AG04450 (cell line): Measurements from ENCODE around the gene PPP1R14C. TPM values are rescaled to one million over a fixed set of nuclear protein-coding genes. Genes with fewer than 3 reads are reported as not detected.

ENCODE experiments used
- CTCF ChIA-PET: fragments of 300-600, 350-600 bp; formaldehyde crosslinking; extraction: SDS; loops from one replicate; lab custom pipeline; 2022; ENCODE audit warnings: antibody characterized with exemption, inconsistent platforms; lab: Charles Lee
- POLR2A ChIA-PET: fragments of 350-600 bp; formaldehyde crosslinking; extraction: SDS; loops from one replicate; lab custom pipeline; 2021; ENCODE audit warnings: antibody characterized with exemption, inconsistent platforms; lab: Yijun Ruan, JAX
- DNase-seq: peaks from one replicate; pipeline ENCODE4 v3.0.0-alpha.2; 2011; ENCODE audit warnings: low read depth, low spot score
- H3K27ac ChIP-seq: one replicate; pipeline ENCODE4 v1.5.1; 2012; ENCODE audit warnings: low read depth, low read length, control low read depth
- H3K27me3 ChIP-seq: one replicate; pipeline ENCODE4 v1.6.0; 2012; ENCODE audit warnings: low read length; ENCODE audit not compliant: control insufficient read depth, insufficient read depth
- H3K4me3 ChIP-seq: 2 replicates; pipeline ENCODE4 v1.5.1; 2011; ENCODE audit warnings: mild to moderate bottlenecking, low read depth, low read length, control low read depth
- H3K9me3 ChIP-seq: 2 replicates; pipeline ENCODE4 v1.5.1; 2012; ENCODE audit warnings: low read length; ENCODE audit not compliant: control insufficient read depth, insufficient read depth
- polyA plus RNA-seq: library from polyadenylated mRNA; depleted of rRNA; stranded (reverse); fragments of >200 nt; gene quantifications from 2 replicates; pipeline ENCODE4 v1.2.3, GENCODE V29; 2011
- TF ChIP-seq, protein P1 (sequence below): IDR thresholded peaks from 2 replicates; pipeline ENCODE4 v1.5.1; 2011; ENCODE audit warnings: low read depth, low read length, control low read depth, inconsistent platforms

Gene PPP1R14C
- polyA plus RNA-seq, 1 experiment, result not detected

DNA sequence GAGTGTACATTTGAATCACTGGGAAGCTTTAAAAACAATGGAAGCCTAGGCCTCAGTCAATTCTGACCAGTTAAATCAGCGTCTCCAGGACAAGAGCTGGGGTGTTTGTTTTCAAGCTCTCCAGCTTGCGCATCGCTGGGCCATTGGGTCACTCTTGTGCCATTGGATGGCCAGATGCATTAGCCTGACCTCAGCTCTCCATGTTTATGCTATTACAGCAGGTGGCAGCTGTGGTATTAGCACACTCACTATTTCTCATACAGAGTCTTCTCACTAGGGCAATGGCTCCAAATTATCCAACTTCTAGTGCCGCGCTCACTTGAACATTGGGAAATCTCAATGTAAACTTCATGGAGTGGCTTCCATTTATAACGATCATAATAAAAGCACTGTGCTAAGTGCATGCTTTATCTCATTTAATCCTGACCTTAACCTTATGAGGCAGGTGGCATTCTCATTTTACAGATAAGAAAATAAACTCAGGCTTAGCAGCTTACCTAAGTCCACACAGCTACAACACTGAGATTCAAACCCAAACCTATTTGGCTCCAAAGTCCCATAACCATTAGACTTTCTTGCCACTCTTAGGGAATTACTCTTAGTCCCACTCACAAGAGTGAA lies 108.8 kb downstream of the PPP1R14C start:
- no peaks in the 10 kb centered on the region; the same call in 1 of the 2 replicates for H3K9me3 ChIP-seq
- DNase-seq, result no peak
- ChIA-PET POLR2A (no interaction called here), CTCF (no interaction called here)
- H3K4me3 ChIP-seq, result no peak overlapping the region
- no peaks in the 10 kb centered on the region for H3K27me3 ChIP-seq
- no peak overlapping the region for H3K27ac ChIP-seq
- TF ChIP-seq, protein P1, sequence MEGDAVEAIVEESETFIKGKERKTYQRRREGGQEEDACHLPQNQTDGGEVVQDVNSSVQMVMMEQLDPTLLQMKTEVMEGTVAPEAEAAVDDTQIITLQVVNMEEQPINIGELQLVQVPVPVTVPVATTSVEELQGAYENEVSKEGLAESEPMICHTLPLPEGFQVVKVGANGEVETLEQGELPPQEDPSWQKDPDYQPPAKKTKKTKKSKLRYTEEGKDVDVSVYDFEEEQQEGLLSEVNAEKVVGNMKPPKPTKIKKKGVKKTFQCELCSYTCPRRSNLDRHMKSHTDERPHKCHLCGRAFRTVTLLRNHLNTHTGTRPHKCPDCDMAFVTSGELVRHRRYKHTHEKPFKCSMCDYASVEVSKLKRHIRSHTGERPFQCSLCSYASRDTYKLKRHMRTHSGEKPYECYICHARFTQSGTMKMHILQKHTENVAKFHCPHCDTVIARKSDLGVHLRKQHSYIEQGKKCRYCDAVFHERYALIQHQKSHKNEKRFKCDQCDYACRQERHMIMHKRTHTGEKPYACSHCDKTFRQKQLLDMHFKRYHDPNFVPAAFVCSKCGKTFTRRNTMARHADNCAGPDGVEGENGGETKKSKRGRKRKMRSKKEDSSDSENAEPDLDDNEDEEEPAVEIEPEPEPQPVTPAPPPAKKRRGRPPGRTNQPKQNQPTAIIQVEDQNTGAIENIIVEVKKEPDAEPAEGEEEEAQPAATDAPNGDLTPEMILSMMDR, result no peak

DNA sequence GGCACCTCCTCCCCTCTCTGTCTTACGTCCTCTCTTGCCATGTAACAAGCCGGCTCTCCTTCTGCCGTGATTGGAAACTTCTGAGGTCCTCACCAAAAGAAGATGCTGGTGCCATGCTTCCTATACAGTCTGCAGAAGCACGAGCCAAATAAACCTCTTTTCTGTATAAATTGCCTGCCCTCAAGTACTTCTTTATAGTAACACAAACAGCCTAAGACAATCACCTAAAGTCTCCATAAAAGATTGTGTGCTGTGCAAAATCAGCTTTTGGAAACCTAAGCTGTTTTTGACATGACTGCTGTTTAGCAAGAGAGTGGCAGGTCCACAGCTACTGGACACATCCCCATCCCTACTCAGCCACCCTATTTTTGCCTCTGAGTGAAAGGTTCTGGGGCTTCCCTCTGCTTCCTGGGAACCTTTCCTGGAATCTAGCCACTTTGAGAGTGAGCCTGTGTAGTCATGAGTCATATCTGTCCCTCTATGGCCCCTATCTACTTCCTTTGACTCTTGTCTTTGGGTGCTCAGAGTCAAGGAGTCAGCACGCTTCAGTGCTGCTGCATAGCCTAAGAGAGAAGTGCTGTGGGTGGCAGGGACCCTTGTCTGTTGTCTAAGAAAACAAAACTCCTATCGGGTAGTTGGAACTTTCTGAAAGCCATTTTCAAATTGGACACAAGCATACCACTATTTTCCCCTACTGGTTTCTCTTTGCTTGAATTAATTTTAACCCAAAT lies 110.0 kb downstream of the PPP1R14C start:
- ChIA-PET POLR2A (no interaction called here), CTCF (no interaction called here)
- Histone ChIP-seq H3K27me3 (no peaks in the 10 kb centered on the region), H3K27ac (no peak overlapping the region), H3K4me3 (no peak overlapping the region), H3K9me3 (no peaks in the 10 kb centered on the region; the same call in 1 of the 2 replicates)
- DNase-seq, result no peak
- TF ChIP-seq, protein P1, result no peak

DNA sequence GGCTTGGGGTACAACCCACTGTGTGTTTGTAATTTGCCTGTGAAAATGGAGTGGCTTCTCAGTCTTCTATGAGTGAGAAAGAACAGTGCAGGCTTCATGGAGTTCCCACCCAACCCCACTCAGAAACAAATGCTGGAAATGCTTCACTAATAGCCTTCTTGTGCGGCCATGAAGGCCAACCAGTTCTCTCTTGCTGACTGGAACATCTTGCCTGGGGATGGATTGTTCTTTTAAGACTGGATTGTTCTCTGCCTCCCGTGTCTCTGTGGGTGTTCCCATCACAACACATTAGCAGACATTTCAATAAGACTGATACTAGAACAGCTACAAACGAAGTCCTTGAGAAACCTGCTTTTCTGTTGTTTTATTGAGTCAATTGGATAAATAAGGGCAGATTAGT lies 110.6 kb downstream of the PPP1R14C start:
- Histone ChIP-seq H3K4me3 (no peak overlapping the region), H3K27me3 (no peaks in the 10 kb centered on the region), H3K9me3 (no peaks in the 10 kb centered on the region; the same call in 1 of the 2 replicates), H3K27ac (no peak overlapping the region)
- no peak for DNase-seq
- CTCF ChIA-PET, result no interaction called here
- POLR2A ChIA-PET, result no interaction called here
- TF ChIP-seq, protein P1, result no peak

DNA sequence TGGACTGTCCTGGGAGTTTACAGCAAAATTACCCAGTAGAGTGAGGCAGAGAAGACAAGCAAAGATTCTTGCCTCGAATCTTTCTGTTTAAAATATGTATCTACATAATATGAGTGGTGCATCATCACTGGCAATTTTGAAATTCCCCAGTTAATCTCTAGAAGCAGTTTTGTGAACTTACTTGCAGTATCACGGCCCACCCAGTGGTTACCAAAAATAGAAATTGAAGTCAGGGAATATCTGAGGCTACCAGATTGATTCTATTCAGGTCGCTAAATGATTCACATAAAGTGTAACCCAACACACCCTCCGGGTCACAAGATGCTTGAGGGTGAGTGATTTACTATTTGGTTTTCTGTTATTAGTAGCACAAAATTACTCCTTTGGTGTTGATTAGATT lies 111.9 kb downstream of the PPP1R14C start:
- H3K4me3 ChIP-seq, result no peak overlapping the region
- ChIA-PET CTCF (no interaction called here), POLR2A (no interaction called here)
- no peaks in the 10 kb centered on the region; the same call in 1 of the 2 replicates for H3K9me3 ChIP-seq
- no peak for DNase-seq
- H3K27ac ChIP-seq, result no peak overlapping the region
- no peaks in the 10 kb centered on the region for H3K27me3 ChIP-seq
- TF ChIP-seq, protein P1, result no peak

DNA sequence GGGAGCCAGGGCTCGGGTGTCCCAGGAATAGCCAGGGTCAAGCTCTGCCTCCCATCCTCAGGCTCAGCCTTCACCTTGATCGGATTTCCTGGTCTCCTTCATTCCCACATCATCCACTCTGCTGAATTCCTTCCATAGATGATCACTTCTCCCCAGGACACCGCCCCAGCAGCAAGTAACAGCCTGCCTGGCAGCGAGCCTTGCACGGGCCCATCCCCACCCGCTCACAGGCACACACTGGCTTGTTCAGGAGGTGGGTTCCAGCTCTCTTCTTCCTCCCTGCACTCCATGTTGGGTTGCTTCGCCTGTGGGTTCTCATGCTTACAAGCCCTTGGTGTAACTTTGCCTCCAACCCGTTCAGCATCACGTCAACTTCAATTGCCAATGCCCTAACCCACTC lies 113.0 kb downstream of the PPP1R14C start:
- no peak overlapping the region for H3K4me3 ChIP-seq
- POLR2A ChIA-PET, result no interaction called here
- TF ChIP-seq, protein P1, result no peak
- H3K27me3 ChIP-seq, result peaks cover 2% of the 10 kb centered on the region
- no peaks in the 10 kb centered on the region; the same call in 1 of the 2 replicates for H3K9me3 ChIP-seq
- CTCF ChIA-PET, result interaction anchor here (0.6 kb wide), 1 partner anchor 184 kb away, joined by 3 read pairs; no protein-coding TSS in a partner anchor
- DNase-seq, result no peak
- no peak overlapping the region for H3K27ac ChIP-seq
